Stimulated activated CD8-positive, alpha-beta memory T cell treated with anti-CD3 and anti-CD28 coated beads, Interleukin-15, amount 100 ng/mL, for 1 hour (primary cell): ENCODE results near the gene FOXO6.

ENCODE experiments used
- DNase-seq: peaks from one replicate; pipeline ENCODE4 v3.0.0-alpha.2; 2020; ENCODE audit warnings: low read depth

FOXO6 gene

DNA sequence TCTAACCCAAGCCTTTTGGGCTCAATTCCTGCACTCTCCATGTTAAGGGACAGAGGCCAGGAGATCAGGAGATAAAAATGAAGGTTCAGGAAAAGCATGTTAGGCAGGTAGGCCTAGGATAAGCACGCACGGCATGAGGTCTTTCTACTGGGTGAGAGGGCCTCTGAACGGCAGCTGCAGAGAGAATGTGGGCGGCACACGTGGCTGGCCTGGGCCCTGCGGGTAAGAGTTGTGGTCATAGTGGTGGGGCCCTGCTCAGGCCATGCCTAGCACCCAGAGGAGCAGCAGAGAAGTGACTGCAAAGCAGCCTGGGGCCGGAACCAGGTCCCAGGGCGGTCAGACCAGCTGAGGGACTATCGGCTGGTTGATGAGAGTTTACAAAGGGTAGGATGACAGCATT is 7.5 kb upstream of the FOXO6 start:
- no peak for DNase-seq

DNA sequence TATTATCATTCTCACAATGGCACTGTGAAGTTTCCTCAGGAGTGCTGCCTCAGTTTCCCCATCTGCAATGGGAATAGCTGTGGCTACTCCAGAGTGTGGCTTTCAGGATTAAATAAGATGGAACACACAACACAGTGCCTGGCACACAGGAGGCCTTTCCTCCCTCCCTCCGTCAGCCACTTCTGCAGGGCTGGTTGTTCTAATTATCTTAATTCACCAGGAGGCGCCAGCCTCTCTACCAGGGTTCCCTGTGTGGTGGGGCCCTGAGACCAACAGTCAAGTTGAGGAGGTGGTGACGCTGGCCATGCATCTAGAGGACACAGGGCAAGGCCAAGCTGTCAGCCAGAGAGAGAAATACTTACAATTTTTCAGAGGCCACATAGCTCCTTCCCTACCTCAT is 6.3 kb upstream of the FOXO6 start:
- no peak for DNase-seq

GRCh38 chr1:41355356-41355755 is 5.9 kb upstream of the FOXO6 start:
- DNase-seq: no peak

DNA sequence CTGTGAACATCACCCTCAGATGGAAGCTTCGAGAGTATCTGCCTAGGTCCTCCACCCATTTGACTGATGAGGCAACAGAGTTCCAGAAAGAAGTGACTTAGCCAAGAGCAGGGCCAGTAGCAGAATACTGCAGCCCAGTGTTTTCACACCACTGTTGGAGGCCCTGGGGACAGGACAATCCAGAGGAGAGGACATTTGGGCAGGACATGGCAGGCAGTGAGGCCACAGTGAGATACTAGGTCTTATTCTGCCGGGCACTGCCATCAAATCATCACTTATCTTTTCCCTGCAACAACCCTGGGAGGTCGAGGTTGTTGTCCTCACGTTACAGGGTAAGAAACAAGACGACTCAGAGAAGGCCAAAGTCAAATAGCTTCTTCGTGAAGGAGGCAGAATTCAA is 5.5 kb upstream of the FOXO6 start:
- DNase-seq: no peak

- no peak for DNase-seq
Measured at GRCh38 chr1:41356752-41357151, 4.5 kb upstream of the FOXO6 start.

- no peak for DNase-seq
Measured at GRCh38 chr1:41357451-41358101, 3.7 kb upstream of the FOXO6 start.

DNA sequence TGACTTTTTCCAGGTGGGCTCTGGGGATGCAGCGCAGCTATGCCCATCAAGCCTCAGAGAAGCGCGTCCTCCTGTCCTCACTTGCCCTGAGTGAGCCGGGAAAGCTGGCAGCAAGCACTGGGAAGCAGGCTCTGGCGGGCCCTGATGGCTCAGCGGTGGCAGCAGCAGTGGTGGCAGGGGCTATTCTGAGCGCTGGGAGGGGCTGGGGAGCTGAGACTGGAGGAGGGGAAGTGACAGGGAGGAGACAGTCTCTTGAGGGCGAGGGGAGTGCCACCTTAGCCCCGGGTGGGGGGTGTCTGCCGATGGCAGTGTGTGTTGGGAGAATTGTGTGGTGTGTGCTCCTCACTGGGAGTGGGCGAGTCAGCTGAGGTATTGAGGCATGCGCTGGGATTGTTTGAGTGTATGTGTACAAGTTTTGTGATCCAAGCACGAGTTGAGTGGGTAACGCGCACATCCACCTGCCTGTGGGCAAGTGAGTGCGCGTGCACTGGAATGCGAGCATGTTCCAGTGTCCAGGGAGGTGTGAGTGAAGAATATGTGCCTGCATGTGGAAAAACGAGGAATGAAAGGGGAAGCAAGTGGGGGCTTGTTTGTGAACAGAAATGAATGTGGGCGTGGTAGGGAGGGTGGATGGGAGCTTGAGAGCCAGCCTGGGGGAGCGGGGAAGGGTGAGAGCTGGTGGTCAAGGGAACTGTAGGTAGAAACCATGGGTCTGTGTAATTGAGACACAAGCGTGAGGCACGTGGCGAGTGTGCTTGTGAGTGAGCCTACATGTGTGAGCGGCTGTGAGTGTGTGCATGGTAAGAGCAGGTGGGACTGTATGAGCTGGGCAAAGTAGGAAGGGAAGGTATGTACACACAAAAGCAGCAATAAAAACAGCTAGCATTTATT is 2.9 kb upstream of the FOXO6 start:
- no peak for DNase-seq

- no peak for DNase-seq
Measured at GRCh38 chr1:41359211-41360073, 1.8 kb upstream of the FOXO6 start.

DNA sequence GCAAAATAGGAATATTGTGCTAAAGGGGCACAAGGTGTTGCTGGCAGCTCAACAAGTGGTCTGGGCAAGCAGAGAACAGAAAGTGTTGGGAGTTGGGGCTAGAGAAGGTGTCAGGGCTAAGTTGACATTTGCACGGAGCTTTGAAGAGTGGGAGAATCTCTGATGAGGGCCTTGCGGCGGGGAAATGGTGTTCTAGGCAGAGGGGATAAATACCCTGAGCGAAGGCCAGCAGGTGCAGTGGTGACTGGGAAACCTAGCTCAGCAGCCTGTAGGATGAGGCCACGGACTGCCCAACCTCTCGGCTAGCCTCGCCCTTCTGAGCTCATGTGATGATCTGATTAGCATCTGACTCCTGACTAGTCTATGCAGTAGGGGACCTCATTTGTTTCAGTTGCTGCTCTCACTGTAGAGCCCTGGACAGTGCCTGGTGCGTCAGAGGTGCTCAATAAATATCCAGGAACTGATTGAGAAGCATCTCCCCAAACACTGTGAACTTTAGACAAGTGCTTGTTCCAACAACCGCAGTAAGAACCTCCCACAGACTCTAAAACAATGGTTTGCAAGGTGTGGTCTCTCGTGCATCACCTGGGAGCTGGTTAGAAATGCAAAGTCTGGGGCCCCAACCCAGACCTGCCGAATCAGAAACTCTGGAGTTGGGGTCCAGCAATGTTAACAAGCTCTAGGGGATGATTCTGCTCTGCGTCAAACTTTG is 1.0 kb upstream of the FOXO6 start:
- DNase-seq: no peak

DNA sequence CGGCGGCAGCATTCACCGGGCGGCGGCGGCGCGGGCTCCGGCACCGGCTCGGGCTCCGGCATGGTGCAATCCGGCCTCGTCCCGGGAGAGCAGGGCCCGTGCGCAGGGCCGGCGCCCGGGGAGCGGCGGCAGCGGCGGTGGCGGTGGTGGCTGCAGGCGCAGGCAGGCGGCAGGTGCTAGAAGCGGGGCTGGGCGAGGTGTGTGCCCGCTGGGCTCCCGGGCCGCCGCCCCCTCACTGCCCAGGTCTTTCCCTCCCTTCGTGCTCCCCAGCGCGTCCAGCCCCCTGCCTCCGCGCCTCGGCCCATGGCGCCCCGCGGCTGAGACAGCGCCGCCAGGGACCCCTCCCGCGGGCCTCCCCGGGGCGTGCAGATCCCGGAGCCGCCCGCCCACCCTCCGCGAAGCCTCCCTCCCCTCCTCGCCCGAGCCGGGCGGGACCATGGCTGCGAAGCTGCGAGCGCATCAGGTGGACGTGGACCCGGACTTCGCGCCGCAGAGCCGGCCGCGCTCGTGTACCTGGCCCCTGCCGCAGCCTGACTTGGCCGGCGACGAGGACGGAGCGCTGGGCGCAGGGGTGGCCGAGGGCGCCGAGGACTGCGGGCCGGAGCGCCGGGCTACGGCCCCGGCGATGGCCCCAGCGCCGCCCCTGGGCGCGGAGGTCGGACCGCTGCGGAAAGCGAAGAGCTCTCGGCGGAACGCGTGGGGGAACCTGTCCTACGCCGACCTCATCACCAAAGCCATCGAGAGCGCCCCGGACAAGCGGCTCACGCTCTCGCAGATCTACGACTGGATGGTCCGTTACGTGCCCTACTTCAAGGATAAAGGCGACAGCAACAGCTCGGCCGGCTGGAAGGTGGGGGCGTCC is 492 bp downstream of the FOXO6 start:
- no peak for DNase-seq

DNA sequence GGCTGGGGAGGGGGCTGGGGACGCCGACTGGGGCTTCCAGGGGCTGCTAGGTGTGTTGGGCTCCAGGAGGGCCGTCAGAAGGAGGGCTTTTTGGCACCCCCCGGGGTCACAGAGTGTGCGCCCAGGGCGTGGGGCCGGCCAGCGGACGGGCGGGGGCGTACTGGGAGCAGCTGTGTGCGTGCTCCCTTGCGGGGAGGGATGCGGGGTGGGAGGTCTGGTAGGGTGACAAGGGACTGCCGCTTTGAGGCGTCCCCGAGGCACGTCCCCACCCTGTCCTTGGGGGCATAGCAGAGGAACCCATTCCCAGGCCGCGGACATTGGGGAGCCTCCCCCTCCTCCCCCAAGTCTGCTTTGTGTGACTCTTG is 1.1 kb downstream of the FOXO6 start:
- DNase-seq: no peak

DNA sequence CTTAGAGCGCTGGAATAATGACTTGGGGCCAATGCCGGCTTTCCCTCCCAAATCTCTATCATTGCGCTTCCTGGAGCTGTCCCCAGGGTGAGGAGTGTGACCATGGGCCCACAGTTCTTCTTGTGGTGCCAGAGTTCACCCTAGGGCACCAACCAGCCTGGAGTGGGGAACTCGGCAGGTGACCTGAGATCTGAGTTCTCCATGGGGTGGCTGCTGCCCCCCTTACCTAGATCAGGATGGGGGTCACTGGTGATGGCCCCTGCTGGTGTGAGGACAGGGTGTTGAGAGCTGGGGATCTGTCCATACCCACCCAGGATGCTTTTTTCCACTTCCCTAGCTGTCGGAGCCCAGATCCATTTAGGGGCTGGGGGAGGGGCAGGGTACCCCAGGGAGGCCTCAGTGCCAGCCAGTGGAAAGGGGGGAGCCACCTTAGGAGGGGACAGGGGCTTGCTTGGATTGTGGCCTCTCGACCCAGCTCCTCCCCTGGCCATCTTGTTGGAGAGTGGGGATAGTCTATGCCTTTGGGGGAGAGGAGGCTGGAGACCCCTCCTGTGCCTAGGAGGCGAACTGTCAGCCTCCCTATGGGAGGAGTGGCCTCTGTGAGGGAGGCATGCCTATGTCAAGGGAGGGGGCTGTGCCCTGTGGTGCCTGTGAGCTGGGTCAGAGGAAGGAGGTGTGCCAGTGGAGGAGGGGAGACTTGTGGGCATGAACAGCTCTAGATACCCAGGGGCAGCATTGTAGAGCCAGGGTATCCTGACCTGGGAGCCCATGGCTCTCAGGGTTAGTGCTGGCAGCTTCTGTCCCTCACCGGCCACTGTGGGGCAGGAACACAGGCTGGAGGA is 1.7 kb downstream of the FOXO6 start:
- no peak for DNase-seq

- DNase-seq: no peak
Measured at GRCh38 chr1:41363591-41364320, 2.5 kb downstream of the FOXO6 start.

- DNase-seq: no peak
Measured at GRCh38 chr1:41364442-41365319, 3.4 kb downstream of the FOXO6 start.

DNA sequence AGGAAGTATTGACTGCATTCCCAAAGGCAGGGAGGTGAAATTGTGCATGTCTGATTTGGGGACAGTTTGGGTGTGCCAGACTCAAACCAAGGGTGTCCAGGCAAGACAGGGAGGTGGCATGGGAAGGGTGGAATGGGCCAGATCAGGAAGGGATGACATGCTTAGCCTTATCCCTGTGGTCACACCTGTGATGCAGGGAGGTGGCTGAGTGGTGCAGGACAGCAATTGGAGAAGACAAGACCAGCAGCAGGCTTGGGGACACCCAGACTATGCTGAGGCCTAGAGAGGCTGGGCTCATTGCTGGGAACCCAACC is 4.0 kb downstream of the FOXO6 start:
- no peak for DNase-seq

GRCh38 chr1:41365772-41366454 is 4.7 kb downstream of the FOXO6 start:
- no peak for DNase-seq

DNA sequence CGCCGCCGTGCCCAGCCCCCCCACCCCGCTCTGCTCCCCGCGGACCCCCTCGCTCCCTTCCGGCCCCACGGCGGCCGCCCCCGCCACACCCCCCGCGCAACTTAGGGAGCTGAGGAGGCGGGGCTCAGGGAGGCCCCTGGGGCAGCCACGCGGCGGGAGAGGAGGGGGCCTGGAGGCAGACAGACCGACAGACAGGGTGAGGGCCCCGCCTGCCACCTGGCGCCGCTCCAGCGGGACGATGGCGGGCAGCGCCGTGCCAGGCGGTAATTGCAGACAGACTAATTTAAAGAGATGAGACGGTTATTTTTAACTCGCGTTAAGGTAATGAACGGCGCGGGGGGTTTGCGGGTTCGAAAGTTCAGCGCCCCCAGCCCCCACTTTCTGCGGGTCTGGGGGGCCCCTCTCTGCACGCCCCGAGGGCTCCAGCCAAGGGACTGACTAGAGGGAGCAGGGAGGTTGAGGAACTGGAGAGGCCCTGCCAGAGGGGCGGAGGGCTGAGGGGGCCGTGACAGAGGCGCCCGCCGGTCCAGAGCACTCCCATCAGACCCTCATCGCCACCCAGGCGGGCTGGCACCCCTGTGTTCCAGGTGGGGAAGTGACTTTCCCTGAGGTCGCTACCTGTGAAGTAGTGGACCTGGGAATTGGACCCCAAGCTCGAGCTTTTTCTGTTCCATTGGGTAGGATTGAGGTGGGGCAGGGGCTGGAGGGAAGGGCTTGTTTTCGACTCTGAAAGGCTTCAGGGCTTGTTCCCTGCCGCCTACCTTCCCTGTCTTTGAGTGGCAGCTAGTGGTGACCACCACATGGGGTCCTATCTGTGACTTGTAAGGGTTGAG is 5.4 kb downstream of the FOXO6 start:
- no peak for DNase-seq
